Measurements from ENCODE around the gene DRC3.

GRCh38 chr17:17944242-17944641 is 28.4 kb upstream of the DRC3 start:
- TF ChIP-seq, protein P1, sequence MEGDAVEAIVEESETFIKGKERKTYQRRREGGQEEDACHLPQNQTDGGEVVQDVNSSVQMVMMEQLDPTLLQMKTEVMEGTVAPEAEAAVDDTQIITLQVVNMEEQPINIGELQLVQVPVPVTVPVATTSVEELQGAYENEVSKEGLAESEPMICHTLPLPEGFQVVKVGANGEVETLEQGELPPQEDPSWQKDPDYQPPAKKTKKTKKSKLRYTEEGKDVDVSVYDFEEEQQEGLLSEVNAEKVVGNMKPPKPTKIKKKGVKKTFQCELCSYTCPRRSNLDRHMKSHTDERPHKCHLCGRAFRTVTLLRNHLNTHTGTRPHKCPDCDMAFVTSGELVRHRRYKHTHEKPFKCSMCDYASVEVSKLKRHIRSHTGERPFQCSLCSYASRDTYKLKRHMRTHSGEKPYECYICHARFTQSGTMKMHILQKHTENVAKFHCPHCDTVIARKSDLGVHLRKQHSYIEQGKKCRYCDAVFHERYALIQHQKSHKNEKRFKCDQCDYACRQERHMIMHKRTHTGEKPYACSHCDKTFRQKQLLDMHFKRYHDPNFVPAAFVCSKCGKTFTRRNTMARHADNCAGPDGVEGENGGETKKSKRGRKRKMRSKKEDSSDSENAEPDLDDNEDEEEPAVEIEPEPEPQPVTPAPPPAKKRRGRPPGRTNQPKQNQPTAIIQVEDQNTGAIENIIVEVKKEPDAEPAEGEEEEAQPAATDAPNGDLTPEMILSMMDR (IDR thresholded peaks at IDR 0.05; ENCODE audit: poor library complexity, severe bottlenecking) = no peak
- TF ChIP-seq TAF1 (IDR thresholded peaks at IDR 0.05; ENCODE audit: low read depth) = no peak
- TF ChIP-seq EP300 (conservative IDR thresholded peaks at IDR 0.05; ENCODE audit: poor library complexity, severe bottlenecking) = no peak
- no peak for TF ChIP-seq SMC3 (conservative IDR thresholded peaks at IDR 0.05; ENCODE audit: poor library complexity)
- no peak for TF ChIP-seq EZH2 (IDR thresholded peaks at IDR 0.05; ENCODE audit: borderline replicate concordance, insufficient read depth, low read length, poor library complexity, severe bottlenecking)
- no peak for TF ChIP-seq RAD21 (conservative IDR thresholded peaks at IDR 0.05)
- TF ChIP-seq POLR2AphosphoS5 (IDR thresholded peaks at IDR 0.05) = no peak
- no peak for TF ChIP-seq REST (IDR thresholded peaks at IDR 0.05; ENCODE audit: borderline replicate concordance)
- no peak for TF ChIP-seq MXI1 (conservative IDR thresholded peaks at IDR 0.05; ENCODE audit: poor library complexity, severe bottlenecking)

Data from neural cell (in vitro differentiated cells).